SH-SY5Y (cell line): ENCODE results near the gene SLC2A1.

Source experiments
- GATA2 ChIP-seq: IDR thresholded peaks from 2 replicates; pipeline ENCODE4 v1.6.1; 2011; ENCODE audit warnings: mild to moderate bottlenecking, low read depth, low read length
- GATA3 ChIP-seq: IDR thresholded peaks from 2 replicates; pipeline ENCODE4 v1.6.1; 2011; ENCODE audit warnings: low read depth, mild to moderate bottlenecking, low read length, moderate library complexity

- TF ChIP-seq GATA2 (no peak), GATA3 (no peak)
These were observed 67.1 kb downstream of the SLC2A1 start for GRCh38 chr1:42891465-42892138.
